ENCODE measurements around the gene HYAL1.
A peak's percentile ranks its signal among the peaks of the same experiment; 100 is the strongest.
"Not testable (repeated sequence)": the region's sequence is repeated elsewhere in the genome, so short reads cannot be mapped to it uniquely, and the experiment has no call there.

The HYAL1 gene

DNA sequence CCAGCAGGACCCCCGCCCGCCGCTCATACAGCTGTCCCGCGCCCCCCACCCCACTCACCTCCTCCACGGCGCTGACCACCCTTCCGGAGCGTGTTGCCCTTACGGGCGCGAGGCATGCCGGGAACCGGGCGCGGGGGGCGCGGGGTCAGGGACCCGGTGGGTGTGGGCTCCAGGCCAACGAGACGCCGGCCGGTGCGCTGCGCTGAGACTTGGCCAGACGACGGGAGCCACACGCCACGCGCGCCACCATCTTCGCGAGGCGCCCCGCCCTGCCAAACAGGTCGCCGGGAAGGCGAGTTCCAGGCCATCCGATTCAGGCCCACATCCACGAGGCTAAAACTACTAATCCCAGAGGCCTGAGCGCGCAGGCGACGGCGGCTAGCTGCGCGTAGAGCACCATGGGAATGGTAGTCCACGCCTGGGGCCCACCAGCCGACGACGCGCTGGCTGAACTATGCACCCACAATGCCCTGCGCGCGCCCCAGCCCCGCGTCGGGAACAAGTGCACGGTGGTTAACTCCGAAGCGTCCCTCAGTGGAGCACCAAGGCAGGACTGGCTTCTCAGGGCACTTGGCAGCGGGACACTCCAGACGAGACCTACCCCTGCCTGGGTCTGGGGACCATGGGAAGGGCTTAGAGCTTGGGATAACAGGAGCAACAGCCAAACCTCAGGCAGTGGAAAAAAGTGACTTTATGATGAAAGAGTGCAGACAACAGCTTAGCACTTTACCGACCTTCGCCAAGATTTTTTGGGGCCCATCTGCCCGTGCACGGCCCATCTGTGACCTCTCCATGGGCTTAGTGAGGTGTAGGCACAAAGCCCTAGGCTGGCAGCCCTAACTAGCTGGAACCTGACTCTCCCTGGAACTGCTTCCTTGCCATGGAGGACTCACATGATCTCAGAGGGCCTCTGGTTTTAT is 11.0 kb downstream of the HYAL1 start, which contains the start of gene IFRD2:
Gene IFRD2, minus strand, starts transcription at position 271 of the 920 bp plus-strand sequence. Its CDS starts 155 bp downstream, at position 116.
- DNase-seq: peak; percentile 96

DNA sequence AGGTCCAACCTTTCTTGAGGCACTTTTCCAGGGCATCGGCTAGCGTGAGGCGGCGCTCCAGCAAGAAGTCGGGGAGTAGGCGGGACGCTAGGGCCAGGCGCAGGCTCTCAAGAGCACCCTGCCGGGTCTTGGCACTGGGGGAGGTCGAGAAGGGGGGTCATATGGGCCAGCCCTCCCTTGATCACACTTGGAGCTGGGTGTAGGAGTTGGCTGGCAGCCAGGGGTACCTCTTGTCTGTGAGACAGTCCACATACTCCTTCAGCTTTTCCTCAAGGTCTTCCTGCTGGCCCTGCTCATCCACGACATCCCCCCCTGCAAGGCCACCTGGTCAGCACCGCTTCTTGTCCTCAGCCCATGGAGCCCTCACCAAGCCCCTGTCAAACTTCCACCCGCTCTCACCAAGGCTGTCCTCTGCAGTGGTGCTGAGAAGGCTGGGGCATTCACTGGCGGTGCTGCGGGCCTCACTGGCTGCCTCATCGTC is 13.2 kb downstream of the HYAL1 start:
- DNase-seq: no peak

DNA sequence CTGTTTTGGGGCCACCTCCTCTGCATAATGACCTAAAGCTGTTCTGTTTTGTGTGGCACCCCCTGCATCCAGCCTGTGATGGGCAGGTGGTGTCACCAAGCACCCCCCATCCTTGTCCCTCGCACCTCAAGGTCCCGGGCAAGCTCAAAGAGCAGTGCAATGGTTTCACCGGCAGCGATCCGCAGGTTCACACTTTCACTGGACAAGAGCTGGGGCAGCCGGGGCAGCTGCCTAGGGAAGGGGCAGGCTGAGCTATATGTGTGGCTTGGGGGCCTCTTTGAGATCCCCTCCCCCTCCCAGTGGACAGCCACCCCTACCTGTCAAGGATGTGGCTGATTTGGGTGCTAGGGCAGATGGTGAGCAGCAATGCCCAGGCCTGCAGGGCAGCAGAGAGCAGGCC is 14.2 kb downstream of the HYAL1 start:
- DNase-seq: no peak

DNA sequence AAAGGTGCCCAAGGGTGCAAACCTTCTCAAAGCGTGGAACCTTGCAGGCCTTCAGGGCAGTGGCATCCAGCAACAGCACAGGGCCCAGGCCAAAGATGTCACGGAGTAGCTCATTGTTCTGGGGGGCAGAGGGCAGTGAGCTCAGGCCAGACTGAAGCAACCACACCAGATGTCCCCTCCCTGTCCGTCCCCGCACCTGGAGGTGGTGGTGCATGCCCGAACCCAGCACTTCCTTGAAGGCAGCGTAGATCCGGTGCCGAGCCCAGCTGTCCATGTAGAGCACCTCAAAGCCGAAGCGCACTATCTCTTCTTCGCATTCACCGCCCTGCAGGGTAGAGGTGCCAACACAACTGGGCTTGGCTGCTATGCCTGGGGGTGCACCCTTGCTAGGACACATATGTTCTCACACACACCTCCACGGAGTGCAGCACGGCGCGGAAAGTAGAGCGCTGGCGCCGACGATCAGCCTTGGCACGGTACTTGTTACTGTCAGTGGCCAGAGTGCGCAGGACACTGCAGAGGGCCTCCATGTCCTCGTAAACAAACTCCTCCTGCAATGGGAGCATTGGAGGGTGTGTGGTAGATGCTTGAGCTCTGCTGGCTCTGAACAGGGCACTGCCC is 14.9 kb downstream of the HYAL1 start:
- no peak for DNase-seq

DNA sequence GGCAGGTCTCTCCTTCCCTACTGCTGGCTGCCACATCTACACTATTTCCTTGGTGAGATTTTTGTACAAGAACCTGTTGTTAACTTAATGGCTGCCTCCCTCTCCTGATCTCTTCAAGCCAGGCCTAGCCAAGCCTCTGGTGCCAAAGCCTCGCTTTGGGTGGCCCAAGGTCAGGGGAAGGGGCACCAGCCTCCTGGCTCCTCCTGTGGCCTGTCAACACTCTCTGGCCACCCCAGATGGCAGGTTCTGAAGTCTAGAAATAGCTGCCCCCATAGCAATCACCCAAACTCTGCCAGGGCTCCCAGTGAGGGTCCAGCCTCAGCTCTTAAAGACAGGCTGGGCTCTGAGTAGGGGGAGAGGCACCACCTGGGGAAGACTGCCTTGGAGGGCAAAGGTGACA is 16.1 kb downstream of the HYAL1 start:
- no peak for DNase-seq

DNA sequence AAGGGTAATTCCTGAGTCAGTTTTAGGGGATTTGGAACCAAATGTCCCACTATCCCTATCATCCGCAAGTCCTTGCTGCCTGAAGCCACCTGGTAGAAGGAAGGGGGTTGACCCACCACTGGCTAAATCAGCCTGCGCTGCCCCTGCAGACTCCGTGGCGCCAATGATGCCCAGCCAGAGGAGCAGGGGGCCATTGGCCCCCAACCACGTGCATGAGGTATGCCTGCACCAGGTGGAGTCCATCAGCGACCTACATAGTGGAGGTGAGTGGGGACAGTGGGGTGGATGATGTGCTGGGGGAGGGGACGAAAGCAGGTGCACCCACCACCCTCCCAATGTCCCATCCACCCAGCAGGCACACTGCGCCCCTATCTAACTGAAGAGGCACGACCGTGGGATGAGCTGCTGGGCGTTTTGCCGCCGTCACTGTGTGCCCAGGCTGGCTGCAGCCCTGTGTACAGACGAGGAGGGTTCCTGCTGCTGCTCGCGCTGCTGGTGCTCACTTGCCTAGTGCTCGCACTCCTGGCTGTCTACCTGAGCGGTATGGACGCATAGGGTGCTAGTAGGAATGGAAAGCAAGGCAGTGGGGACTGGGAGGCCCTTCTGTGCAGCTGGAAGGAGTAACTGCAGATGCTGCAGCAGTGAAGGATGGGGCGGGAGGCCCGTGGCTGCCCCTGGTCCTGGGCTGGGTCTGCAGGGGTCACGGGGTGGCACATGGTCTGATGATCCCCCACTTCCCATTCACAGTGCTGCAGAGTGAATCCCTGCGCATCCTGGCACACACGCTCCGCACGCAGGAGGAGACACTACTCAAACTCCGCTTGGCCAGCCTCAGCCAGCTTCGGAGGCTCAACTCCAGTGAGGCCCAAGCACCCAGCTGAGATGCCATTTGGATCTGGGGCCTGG is 16.8 kb downstream of the HYAL1 start:
- no peak for DNase-seq

DNA sequence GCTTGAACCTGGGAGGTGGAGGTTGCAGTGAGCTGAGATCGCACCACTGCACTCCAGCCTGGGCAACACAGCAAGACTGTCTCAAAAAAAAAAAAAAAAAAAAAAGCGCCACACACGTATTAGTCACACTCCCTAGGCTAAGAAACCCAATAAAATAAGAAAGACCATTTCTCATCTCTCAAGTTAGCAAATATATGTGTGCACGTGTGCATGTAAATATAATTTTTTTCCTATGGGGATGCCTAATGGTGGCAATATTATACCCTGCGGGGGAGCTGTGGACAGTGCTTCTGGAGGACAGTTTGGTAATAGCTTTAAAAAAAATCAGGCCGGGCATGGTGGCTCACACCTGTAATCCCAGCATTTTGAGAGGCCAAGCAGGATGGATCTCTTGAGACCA is 19.3 kb downstream of the HYAL1 start:
- DNase-seq: not testable (repeated sequence)

DNA sequence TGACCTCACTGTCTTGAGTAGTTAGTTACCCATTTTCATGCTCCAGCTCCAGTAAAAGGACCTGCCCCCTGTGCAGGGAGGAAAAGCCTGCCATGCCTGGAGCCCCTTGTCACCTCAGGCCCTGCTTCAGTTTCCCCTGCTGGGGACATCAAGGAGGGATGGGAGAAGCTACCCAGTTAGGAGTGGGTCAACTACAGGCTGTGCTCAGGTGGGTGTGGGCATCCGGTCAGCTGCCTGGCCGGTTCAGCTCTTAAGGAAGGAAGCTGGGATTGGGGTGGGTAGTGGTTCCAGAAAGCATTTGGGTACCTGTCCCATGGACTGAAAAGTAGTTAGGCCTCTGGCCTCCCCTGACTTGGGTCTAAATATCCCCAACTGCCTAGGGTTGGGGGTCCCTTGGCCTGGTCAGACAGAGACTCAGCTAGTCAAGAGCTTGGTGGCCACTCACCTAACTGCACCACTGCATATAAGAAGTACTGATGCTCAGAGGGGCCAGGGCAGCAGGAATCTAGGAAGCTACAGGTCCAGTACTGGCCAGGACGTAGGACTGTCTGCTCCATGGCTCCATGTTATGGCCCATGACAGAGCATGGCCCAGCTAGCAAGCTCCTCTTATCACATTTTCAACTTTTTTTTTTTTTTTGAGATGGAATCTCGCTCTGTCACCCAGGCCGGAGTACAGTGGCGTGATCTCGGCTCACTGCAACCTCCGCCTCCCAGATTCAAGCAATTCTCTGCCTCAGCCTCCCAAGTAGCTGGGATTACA is 23.9 kb downstream of the HYAL1 start:
- DNase-seq: no peak

DNA sequence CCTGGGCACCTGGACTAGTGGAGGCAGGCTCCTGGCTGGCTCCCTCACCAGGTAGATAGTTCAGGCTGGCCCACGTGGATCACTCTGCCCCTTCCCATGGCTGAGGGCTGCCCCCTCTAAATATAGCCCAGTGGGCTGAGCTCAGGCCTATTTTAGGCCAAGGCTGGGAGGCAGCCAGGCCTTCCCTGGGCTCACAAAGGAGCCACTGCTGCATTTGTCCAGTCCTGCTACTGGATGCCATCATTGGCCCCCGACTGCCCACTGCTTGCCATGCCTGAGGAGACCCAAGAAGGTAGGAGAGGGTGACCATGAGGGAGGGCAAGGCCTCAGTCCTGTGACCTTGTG is 24.5 kb downstream of the HYAL1 start, which contains the start of gene LSMEM2:
Gene LSMEM2, plus strand, starts transcription at position 208 of the 345 bp plus-strand sequence. Its CDS starts 27 bp downstream, at position 235.
- no peak for DNase-seq

DNA sequence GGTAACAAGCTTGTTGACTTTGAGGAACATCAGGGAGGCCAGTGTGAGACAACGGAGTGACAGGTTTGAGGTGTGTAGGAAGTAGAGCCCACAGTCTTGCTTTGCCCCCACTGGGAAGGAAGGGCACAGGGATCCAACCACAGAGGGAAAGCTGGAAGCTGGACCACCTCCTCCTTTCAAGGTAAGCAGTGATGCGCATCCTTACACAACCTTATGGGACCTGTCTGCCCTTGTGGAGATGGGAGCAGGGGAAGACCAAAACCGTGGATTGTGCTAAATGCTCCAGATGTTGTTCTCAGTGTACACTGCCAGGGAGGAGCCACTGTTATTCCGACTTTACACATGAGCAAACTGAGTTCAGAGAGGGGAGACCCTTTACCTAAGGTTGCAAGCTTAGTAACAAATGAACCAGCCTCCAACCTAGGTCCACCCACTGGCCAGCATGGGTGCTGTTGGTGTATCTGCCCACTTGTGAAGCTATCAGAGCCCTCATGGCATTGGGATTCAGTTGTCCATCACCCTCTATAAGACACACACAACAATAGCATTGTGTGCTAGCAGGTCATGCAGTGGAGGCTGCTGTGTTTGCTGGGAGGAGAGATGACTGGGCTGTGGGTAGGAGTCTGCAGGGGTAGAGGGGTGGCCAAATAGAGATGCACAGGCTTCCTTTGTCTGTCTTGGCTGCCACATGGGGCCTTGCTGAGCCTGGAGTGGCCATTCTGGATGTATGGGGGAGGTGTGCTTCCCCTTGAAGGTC is 25.1 kb downstream of the HYAL1 start:
- no peak for DNase-seq

DNA sequence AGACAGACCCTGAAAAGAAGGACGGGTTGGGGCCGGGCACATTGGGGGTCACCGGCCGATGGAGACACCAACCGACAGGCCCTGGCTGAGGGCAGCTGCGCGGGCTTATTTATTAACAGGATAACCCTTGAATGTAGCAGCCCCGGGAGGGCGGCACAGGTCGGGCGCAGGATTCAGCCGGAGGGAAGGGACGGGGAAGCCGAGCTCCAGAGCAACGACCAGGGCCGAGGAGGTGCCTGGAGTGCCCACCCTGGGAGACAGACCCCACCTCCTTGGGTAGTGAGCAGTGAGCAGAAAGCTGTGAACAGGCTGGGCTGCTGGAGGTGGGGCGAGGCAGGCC is 26.6 kb downstream of the HYAL1 start:
- no peak for DNase-seq

DNA sequence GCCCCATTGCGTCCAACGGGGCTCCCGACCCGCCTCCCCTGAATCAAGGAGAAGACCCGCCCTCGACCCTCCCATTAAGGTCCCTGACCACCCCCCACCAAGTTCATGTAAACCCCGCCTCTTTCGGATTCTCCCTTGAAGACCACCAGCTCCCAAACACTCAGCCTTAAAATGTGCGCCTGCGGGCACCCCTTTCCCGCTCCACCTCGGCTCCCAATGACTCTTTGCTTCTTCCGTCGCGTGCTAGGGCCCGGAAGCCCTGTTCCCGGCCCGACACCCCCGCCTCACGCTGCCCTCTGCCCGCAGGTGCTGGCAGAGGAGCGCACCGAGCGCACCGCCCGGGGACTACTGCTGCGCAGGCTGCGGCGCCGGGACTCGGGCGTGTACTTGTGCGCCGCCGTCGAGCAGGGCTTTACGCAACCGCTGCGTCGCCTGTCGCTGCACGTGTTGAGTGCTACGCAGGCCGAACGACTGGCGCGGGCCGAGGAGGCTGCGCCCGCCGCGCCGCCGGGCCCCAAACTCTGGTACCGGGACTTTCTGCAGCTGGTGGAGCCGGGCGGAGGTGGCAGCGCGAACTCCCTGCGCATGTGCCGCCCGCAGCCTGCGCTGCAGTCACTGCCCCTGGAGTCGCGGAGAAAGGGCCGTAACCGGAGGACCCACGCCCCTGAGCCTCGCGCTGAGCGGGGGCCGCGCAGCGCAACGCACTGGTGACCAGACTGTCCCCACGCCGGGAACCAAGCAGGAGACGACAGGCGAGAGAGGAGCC is 27.2 kb downstream of the HYAL1 start:
- DNase-seq: no peak

DNA sequence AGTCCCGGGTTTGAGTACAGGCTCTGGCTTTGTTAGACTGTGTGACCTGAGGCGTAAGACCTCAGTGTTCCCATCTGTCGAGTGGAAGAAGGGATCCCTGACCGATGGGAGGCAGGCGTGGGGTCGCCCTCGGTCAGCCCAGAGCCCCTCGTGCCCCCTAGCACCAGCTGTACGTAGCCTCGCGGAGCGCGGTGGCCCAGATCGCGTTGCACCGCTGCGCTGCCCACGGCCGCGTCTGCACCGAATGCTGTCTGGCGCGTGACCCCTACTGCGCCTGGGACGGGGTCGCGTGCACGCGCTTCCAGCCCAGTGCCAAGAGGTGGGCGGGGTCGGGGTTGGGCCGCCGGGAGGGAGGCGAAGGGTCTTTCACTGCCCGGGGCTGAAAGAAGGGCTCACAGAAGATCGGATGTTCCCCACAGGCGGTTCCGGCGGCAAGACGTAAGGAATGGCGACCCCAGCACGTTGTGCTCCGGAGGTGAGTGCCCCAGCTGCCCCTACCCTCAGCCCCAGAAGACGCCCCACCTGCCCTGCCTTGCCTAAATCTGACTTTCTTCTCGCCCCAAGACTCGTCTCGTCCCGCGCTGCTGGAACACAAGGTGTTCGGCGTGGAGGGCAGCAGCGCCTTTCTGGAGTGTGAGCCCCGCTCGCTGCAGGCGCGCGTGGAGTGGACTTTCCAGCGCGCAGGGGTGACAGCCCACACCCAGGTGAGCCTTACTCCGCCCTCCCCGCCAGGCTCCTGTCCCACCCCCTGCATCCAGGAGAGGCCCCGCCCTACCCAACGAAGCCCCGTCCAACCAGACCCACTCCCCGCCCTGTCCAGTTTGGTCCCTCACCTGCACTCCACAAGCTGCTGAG is 28.0 kb downstream of the HYAL1 start:
- DNase-seq: no peak

DNA sequence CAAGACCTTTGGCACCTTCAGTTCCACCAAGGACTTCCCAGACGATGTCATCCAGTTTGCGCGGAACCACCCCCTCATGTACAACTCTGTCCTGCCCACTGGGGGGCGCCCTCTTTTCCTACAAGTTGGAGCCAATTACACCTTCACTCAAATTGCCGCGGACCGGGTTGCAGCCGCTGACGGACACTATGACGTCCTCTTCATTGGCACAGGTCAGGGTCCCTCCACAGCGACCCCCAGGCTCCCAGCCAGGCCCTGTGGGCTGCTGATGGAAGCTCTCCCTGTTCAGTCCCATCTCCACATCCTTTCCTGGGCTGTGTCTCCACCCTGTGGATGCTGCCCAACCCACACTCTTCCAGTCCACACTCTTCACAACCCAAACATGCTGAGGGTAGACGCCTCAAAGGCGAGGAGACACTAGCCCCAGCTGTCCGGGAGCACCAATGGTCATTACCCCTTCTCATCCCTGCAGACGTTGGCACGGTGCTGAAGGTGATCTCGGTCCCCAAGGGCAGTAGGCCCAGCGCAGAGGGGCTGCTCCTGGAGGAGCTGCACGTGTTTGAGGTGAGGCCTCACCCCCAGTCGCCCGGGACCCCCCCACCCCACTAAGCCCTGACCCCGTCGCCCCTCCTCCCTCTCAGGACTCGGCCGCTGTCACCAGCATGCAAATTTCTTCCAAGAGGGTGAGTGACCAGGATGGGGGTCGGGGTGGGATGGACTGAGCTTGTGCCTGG is 28.8 kb downstream of the HYAL1 start:
- peak; percentile 74 for DNase-seq

DNA sequence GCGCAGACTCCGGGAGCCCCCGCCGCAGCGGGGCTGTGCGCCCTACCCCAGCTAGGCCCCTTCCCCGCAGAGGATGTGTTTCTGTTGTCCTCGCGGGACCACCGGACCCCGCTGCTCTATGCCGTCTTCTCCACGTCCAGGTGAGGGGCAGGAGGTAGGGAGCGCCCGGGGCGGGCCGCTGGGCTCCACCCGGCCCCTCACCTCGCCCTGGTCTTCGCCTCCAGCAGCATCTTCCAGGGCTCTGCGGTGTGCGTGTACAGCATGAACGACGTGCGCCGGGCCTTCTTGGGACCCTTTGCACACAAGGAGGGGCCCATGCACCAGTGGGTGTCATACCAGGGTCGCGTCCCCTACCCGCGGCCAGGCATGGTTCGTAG is 29.7 kb downstream of the HYAL1 start:
- DNase-seq: no peak

DNA sequence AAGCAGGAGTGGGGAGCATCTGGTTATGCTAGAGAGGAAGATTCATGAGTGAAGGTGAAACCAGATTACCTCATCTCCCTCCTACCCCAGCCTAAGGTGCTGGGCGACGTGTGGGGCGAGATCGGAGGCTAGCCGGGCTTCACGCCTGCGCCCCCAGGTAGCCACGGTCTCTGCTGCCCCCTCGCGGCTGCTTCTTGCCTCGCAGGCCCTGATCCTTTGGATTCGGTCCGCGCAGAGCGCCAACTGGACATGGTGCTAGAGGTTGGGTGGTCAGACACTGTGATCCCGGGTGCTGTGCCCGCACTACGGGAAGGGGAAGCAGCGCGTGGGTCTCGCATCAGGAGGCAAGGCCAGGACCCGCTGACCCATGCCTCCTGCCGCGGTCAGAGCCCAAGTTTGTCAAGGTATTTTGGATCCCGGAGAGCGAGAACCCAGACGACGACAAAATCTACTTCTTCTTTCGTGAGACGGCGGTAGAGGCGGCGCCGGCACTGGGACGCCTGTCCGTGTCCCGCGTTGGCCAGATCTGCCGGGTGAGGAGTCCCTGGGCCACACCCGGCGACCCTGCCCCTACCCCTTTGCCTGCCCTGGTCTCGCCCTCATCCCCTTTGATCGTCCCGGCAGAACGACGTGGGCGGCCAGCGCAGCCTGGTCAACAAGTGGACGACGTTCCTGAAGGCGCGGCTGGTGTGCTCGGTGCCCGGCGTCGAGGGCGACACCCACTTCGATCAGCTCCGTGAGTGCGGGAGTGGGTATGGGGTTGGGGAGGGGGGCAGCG is 30.3 kb downstream of the HYAL1 start:
- peak; percentile 84 for DNase-seq

DNA sequence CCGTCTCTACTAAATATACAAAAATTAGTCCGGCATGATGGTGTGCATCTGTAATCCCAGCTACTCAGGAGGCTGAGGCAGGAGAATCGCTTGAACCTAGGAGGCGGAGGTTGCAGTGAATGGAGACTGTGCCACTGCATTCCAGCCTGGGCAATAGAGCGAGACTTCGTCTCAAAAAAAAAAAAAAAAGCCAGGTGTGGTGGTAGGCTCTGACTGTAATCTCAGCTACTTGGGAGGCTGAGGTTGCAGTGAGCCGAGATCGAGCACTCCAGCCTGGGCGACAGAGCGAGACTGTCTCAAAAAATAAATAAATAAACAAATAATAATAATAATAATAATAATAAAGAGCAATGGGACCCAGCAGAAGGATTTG is 30.9 kb downstream of the HYAL1 start:
- DNase-seq: not testable (repeated sequence)

DNA sequence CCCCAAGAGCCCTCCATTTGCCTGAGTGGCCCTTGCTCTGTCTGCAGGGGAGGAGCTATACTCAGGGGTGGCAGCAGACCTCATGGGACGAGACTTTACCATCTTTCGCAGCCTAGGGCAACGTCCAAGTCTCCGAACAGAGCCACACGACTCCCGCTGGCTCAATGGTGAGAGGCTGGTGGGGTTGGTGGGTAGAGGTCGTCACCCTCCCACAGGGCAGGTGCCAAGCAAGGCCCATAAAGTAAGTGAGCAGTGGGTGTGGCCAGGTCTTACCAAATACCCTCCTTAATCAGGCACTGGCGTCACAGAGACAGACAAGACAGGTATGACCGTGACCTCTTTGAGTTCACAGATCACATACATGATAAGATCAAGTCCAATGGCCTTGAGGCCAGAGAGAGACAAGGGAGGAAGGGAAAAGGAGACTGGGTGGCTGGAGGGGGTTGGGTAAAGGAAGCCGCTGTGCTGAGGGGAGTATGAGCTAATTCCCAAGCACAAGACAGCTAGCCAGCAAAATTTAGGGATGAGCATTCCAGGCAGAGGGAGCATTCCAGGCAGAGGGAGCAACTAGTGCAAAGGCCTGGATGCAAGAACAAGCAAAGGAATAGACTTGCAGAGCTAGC is 31.9 kb downstream of the HYAL1 start:
- no peak for DNase-seq
